ENCODE measurements around the gene IKBIP.
"Not testable (repeated sequence)": the region's sequence is repeated elsewhere in the genome, so short reads cannot be mapped to it uniquely, and the experiment has no call there.

Gene IKBIP

GRCh38 chr12:98578392-98578791 lies 66.2 kb downstream of the IKBIP start:
- no peak overlapping the region for H3K9ac ChIP-seq (ENCODE audit: low read depth, low read length)
- H3K4me1 ChIP-seq (ENCODE audit: insufficient read depth, low read length): 0 out of 2 replicates have a peak, but pooled peaks cover 2% of the 10 kb centered on the region
- H3K36me3 ChIP-seq (ENCODE audit: insufficient read depth, low read length): no peaks in the 10 kb centered on the region
- no peaks in the 10 kb centered on the region for H3K9me3 ChIP-seq (ENCODE audit: control insufficient read depth, insufficient read depth, low read length)

GRCh38 chr12:98576795-98577194 lies 67.8 kb downstream of the IKBIP start:
- not testable (repeated sequence) for H3K36me3 ChIP-seq (ENCODE audit: insufficient read depth, low read length)

GRCh38 chr12:98575013-98575412 lies 69.6 kb downstream of the IKBIP start:
- H3K9ac ChIP-seq (ENCODE audit: low read depth, low read length): no peak overlapping the region
- 0 out of 2 replicates have a peak, but pooled peaks cover 2% of the 10 kb centered on the region for H3K4me1 ChIP-seq (ENCODE audit: insufficient read depth, low read length)
- H3K9me3 ChIP-seq (ENCODE audit: control insufficient read depth, insufficient read depth, low read length): no peaks in the 10 kb centered on the region
- no peaks in the 10 kb centered on the region for H3K36me3 ChIP-seq (ENCODE audit: insufficient read depth, low read length)

More at GRCh38 chr12:98576795-98577194, 67.8 kb downstream of the IKBIP start:
- not testable (repeated sequence) for H3K9ac ChIP-seq (ENCODE audit: low read depth, low read length); H3K9me3 ChIP-seq (ENCODE audit: control insufficient read depth, insufficient read depth, low read length); H3K4me1 ChIP-seq (ENCODE audit: insufficient read depth, low read length)
